ENCODE results near the gene ILDR2. TPM values are rescaled to one million over a fixed set of nuclear protein-coding genes. Genes with fewer than 3 reads are reported as not detected.

ILDR2 gene
- total RNA-seq, 1 donor from 2014 or later, result 2.6 TPM

GRCh38 chr1:166902279-166902678 is 73.1 kb downstream of the ILDR2 start:
- H3K36me3 ChIP-seq (ENCODE audit: control insufficient read depth in 3 of 3, insufficient read depth in 3 of 3, low read length in 3 of 3), result no peaks in the 10 kb centered on the region
- no peak overlapping the region for H3K4me3 ChIP-seq (ENCODE audit: low read length in 3 of 3)
- H3K27me3 ChIP-seq (ENCODE audit: control insufficient read depth in 3 of 3, insufficient read depth in 3 of 3, low read length in 3 of 3), result no peaks in the 10 kb centered on the region
- H3K4me1 ChIP-seq (ENCODE audit: control insufficient read depth in 3 of 3, insufficient read depth in 3 of 3, low read length in 3 of 3), result peaks cover 0 to 3% (median 2%) of the 10 kb centered on the region in 3 donors
- H3K9me3 ChIP-seq (ENCODE audit: control insufficient read depth in 3 of 3, low read length in 3 of 3), result peaks cover 0 to 1% (median 0%) of the 10 kb centered on the region in 3 donors
- no peak overlapping the region for H3K9ac ChIP-seq (ENCODE audit: low read depth in 1 of 3, low read length in 3 of 3)
- H3K27ac ChIP-seq (ENCODE audit: low read depth, low read length), result no peak overlapping the region

- Histone ChIP-seq H3K9me3 (ENCODE audit: control insufficient read depth in 3 of 3, low read length in 3 of 3) (peaks cover 0 to 2% (median 0%) of the 10 kb centered on the region in 3 donors), H3K4me1 (ENCODE audit: control insufficient read depth in 3 of 3, insufficient read depth in 3 of 3, low read length in 3 of 3) (peaks cover 0 to 3% (median 2%) of the 10 kb centered on the region in 3 donors), H3K9ac (ENCODE audit: low read depth in 1 of 3, low read length in 3 of 3) (no peak overlapping the region), H3K4me3 (ENCODE audit: low read length in 3 of 3) (no peak overlapping the region), H3K27ac (ENCODE audit: low read depth, low read length) (no peak overlapping the region), H3K27me3 (ENCODE audit: control insufficient read depth in 3 of 3, insufficient read depth in 3 of 3, low read length in 3 of 3) (no peaks in the 10 kb centered on the region), H3K36me3 (ENCODE audit: control insufficient read depth in 3 of 3, insufficient read depth in 3 of 3, low read length in 3 of 3) (no peaks in the 10 kb centered on the region)
These were observed 74.4 kb downstream of the ILDR2 start for GRCh38 chr1:166900987-166901386.

- Histone ChIP-seq H3K9ac (ENCODE audit: low read depth in 1 of 3, low read length in 3 of 3) (no peak overlapping the region), H3K9me3 (ENCODE audit: control insufficient read depth in 3 of 3, low read length in 3 of 3) (peaks cover 0 to 2% (median 0%) of the 10 kb centered on the region in 3 donors), H3K27ac (ENCODE audit: low read depth, low read length) (no peak overlapping the region), H3K4me3 (ENCODE audit: low read length in 3 of 3) (no peak overlapping the region), H3K36me3 (ENCODE audit: control insufficient read depth in 3 of 3, insufficient read depth in 3 of 3, low read length in 3 of 3) (no peaks in the 10 kb centered on the region), H3K4me1 (ENCODE audit: control insufficient read depth in 3 of 3, insufficient read depth in 3 of 3, low read length in 3 of 3) (peaks cover 0 to 2% (median 0%) of the 10 kb centered on the region in 3 donors), H3K27me3 (ENCODE audit: control insufficient read depth in 3 of 3, insufficient read depth in 3 of 3, low read length in 3 of 3) (no peaks in the 10 kb centered on the region)
These were observed 75.6 kb downstream of the ILDR2 start for GRCh38 chr1:166899769-166900168.

- Histone ChIP-seq H3K4me1 (ENCODE audit: control insufficient read depth in 3 of 3, insufficient read depth in 3 of 3, low read length in 3 of 3) (no peaks in the 10 kb centered on the region), H3K9me3 (ENCODE audit: control insufficient read depth in 3 of 3, low read length in 3 of 3) (peaks cover 0 to 2% (median 0%) of the 10 kb centered on the region in 3 donors), H3K36me3 (ENCODE audit: control insufficient read depth in 3 of 3, insufficient read depth in 3 of 3, low read length in 3 of 3) (no peaks in the 10 kb centered on the region), H3K27ac (ENCODE audit: low read depth, low read length) (no peak overlapping the region), H3K4me3 (ENCODE audit: low read length in 3 of 3) (no peak overlapping the region), H3K9ac (ENCODE audit: low read depth in 1 of 3, low read length in 3 of 3) (no peak overlapping the region), H3K27me3 (ENCODE audit: control insufficient read depth in 3 of 3, insufficient read depth in 3 of 3, low read length in 3 of 3) (peaks cover 0 to 3% (median 0%) of the 10 kb centered on the region in 3 donors)
These were observed 79.6 kb downstream of the ILDR2 start for GRCh38 chr1:166895766-166896165.

- Histone ChIP-seq H3K4me1 (ENCODE audit: control insufficient read depth in 3 of 3, insufficient read depth in 3 of 3, low read length in 3 of 3) (no peaks in the 10 kb centered on the region), H3K36me3 (ENCODE audit: control insufficient read depth in 3 of 3, insufficient read depth in 3 of 3, low read length in 3 of 3) (no peaks in the 10 kb centered on the region), H3K27me3 (ENCODE audit: control insufficient read depth in 3 of 3, insufficient read depth in 3 of 3, low read length in 3 of 3) (peaks cover 3 to 11% (median 8%) of the 10 kb centered on the region in 3 donors), H3K9ac (ENCODE audit: low read depth in 1 of 3, low read length in 3 of 3) (no peak overlapping the region), H3K4me3 (ENCODE audit: low read length in 3 of 3) (no peak overlapping the region), H3K27ac (ENCODE audit: low read depth, low read length) (no peak overlapping the region), H3K9me3 (ENCODE audit: control insufficient read depth in 3 of 3, low read length in 3 of 3) (no peaks in the 10 kb centered on the region)
These were observed 85.6 kb downstream of the ILDR2 start for GRCh38 chr1:166889776-166890175.

- Histone ChIP-seq H3K9me3 (ENCODE audit: control insufficient read depth in 3 of 3, low read length in 3 of 3) (no peaks in the 10 kb centered on the region), H3K27me3 (ENCODE audit: control insufficient read depth in 3 of 3, insufficient read depth in 3 of 3, low read length in 3 of 3) (peaks cover 15 to 23% (median 20%) of the 10 kb centered on the region in 3 donors), H3K36me3 (ENCODE audit: control insufficient read depth in 3 of 3, insufficient read depth in 3 of 3, low read length in 3 of 3) (no peaks in the 10 kb centered on the region), H3K9ac (ENCODE audit: low read depth in 1 of 3, low read length in 3 of 3) (no peak overlapping the region), H3K4me3 (ENCODE audit: low read length in 3 of 3) (no peak overlapping the region), H3K4me1 (ENCODE audit: control insufficient read depth in 3 of 3, insufficient read depth in 3 of 3, low read length in 3 of 3) (peaks cover 0 to 6% (median 3%) of the 10 kb centered on the region in 3 donors), H3K27ac (ENCODE audit: low read depth, low read length) (no peak overlapping the region)
These were observed 86.8 kb downstream of the ILDR2 start for GRCh38 chr1:166888373-166889111.

GRCh38 chr1:166884971-166885370 is 90.4 kb downstream of the ILDR2 start:
- Histone ChIP-seq H3K27me3 (ENCODE audit: control insufficient read depth in 3 of 3, insufficient read depth in 3 of 3, low read length in 3 of 3) (peaks cover 15 to 20% (median 20%) of the 10 kb centered on the region in 3 donors), H3K9ac (ENCODE audit: low read depth in 1 of 3, low read length in 3 of 3) (no peak overlapping the region), H3K27ac (ENCODE audit: low read depth, low read length) (no peak overlapping the region), H3K4me1 (ENCODE audit: control insufficient read depth in 3 of 3, insufficient read depth in 3 of 3, low read length in 3 of 3) (peaks cover 0 to 6% (median 3%) of the 10 kb centered on the region in 3 donors), H3K36me3 (ENCODE audit: control insufficient read depth in 3 of 3, insufficient read depth in 3 of 3, low read length in 3 of 3) (no peaks in the 10 kb centered on the region), H3K4me3 (ENCODE audit: low read length in 3 of 3) (no peak overlapping the region), H3K9me3 (ENCODE audit: control insufficient read depth in 3 of 3, low read length in 3 of 3) (no peaks in the 10 kb centered on the region)

- no peak overlapping the region for H3K4me3 ChIP-seq (ENCODE audit: low read length in 3 of 3)
- H3K4me1 ChIP-seq (ENCODE audit: control insufficient read depth in 3 of 3, insufficient read depth in 3 of 3, low read length in 3 of 3), result peaks cover 0 to 6% (median 3%) of the 10 kb centered on the region in 3 donors
- no peaks in the 10 kb centered on the region for H3K36me3 ChIP-seq (ENCODE audit: control insufficient read depth in 3 of 3, insufficient read depth in 3 of 3, low read length in 3 of 3)
- H3K9me3 ChIP-seq (ENCODE audit: control insufficient read depth in 3 of 3, low read length in 3 of 3), result no peaks in the 10 kb centered on the region
- no peak overlapping the region for H3K9ac ChIP-seq (ENCODE audit: low read depth in 1 of 3, low read length in 3 of 3)
- peaks cover 15 to 20% (median 20%) of the 10 kb centered on the region in 3 donors for H3K27me3 ChIP-seq (ENCODE audit: control insufficient read depth in 3 of 3, insufficient read depth in 3 of 3, low read length in 3 of 3)
- no peak overlapping the region for H3K27ac ChIP-seq (ENCODE audit: low read depth, low read length)
These were observed 91.2 kb downstream of the ILDR2 start for GRCh38 chr1:166884040-166884642.

- no peaks in the 10 kb centered on the region for H3K36me3 ChIP-seq (ENCODE audit: control insufficient read depth in 3 of 3, insufficient read depth in 3 of 3, low read length in 3 of 3)
These were observed 92.4 kb downstream of the ILDR2 start for GRCh38 chr1:166882893-166883292.

More at GRCh38 chr1:166882893-166883292, 92.4 kb downstream of the ILDR2 start:
- Histone ChIP-seq H3K27ac (ENCODE audit: low read depth, low read length) (no peak overlapping the region), H3K4me3 (ENCODE audit: low read length in 3 of 3) (no peak overlapping the region), H3K4me1 (ENCODE audit: control insufficient read depth in 3 of 3, insufficient read depth in 3 of 3, low read length in 3 of 3) (peaks cover 0 to 6% (median 3%) of the 10 kb centered on the region in 3 donors), H3K27me3 (ENCODE audit: control insufficient read depth in 3 of 3, insufficient read depth in 3 of 3, low read length in 3 of 3) (peaks cover 15 to 20% (median 20%) of the 10 kb centered on the region in 3 donors), H3K9ac (ENCODE audit: low read depth in 1 of 3, low read length in 3 of 3) (no peak overlapping the region), H3K9me3 (ENCODE audit: control insufficient read depth in 3 of 3, low read length in 3 of 3) (no peaks in the 10 kb centered on the region)

All from skeletal muscle tissue (tissue), 4 donors.